Dedifferentiated amniotic fluid mesenchymal stem cell (primary cell): ENCODE measurements around the gene KANSL1.

Experiments used
- DNase-seq: peaks from one replicate; pipeline ENCODE4 v3.0.0-alpha.2; 2016; ENCODE audit errors: extremely low spot score

The KANSL1 gene

DNA sequence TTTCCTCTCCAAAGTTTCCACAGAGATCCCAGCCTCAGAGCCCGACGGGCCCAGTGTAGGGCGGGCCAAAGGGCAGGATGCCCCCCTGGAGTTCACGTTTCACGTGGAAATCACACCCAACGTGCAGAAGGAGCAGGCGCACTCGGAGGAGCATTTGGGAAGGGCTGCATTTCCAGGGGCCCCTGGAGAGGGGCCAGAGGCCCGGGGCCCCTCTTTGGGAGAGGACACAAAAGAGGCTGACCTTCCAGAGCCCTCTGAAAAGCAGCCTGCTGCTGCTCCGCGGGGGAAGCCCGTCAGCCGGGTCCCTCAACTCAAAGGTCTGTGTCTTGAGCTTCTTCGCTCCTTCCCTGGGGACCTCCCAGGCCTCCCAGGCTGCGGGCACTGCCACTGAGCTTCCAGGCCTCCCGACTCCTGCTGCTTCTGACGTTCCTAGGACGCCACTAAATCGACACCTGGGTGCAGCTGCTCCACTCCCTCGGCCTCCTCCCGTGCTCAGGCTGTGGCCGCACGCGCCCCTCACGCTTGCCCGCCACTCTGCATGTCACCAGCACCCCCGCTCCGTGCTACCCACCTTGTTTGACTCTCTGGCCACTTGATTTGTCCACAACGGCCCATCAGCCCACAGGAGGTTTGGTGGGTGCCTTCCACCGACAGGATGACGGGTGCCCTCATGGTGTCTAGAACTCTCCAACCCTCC, 209.5 kb downstream of the KANSL1 start:
- no peak for DNase-seq

DNA sequence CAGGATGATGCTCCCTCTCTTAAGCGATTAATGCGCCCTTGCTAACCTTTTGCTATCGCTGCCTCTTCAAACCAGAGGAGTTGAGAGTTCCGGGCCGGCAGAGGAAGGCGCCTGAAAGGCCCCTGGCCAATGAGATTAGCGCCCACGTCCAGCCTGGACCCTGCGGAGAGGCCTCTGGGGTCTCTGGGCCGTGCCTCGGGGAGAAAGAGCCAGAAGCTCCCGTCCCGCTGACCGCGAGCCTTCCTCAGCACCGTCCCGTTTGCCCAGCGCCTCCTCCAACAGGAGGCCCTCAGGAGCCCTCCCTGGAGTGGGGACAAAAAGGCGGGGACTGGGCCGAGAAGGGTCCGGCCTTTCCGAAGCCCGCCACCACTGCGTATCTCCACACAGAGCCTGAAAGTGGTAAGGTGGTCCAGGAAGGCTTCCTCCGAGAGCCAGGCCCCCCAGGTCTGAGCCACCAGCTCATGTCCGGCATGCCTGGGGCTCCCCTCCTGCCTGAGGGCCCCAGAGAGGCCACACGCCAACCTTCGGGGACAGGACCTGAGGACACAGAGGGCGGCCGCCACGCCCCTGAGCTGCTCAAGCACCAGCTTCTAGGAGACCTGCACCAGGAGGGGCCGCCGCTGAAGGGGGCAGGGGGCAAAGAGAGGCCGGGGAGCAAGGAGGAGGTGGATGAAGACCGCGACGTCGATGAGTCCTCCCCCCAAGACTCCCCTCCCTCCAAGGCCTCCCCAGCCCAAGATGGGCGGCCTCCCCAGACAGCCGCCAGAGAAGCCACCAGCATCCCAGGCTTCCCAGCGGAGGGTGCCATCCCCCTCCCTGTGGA, 210.2 kb downstream of the KANSL1 start:
- no peak for DNase-seq

DNA sequence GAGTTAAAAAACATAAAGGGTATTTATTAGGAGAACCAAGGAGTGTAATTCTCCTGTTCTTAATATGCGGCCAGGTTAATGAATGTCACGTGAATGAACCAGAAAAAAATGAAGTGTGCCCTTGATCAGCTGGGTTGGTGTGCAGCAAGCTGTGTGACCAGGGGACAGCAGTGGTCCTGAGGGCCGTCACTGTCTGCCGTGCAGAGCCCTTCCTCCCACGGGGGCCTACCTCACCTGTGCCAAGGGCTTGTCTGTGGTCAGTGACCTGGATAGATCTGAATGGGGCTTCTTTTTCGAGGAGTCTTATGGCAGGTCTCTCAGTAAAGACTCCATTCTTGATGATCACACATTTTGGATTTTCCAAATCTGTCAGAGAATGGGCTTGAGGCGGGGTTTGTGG, 211.9 kb downstream of the KANSL1 start:
- DNase-seq: no peak

DNA sequence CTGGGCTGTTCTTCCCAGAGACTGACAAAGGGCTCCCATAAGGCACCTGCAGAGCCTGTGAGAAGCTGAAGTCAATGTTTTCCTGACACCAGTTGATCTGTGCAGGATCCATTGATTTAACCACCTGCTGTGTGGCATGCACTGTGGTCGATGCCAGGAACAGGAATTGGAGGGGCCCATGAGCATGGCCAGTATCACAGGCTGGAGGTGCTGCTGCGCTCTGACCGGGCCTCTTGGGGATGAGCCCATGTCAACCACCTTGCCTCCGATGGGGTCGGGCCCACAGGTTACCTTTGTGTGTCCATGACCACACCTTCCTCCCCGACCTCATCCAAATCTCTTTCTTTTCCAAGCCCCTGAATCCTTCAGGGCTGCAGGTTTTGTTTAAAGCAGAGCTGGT, 212.4 kb downstream of the KANSL1 start:
- DNase-seq: no peak
